Breast epithelium (tissue), 4 donors: ENCODE results near the gene TMEM8B. TPM values are rescaled to one million over a fixed set of nuclear protein-coding genes. Genes with fewer than 3 reads are reported as not detected.

Experiments
- DNase-seq, 2 donors: peaks; one replicate each; pipeline ENCODE4 v3.0.0-alpha.2; 2019; ENCODE audit warnings: low spot score in 2 of 2
- H3K27ac ChIP-seq, 2 donors: fragments of 200-600 bp; sonication (generic) in 1 of 2; one replicate each; pipeline ENCODE4 v1.5.1; 2016 to 2019; ENCODE audit warnings: mild to moderate bottlenecking in 1 of 2
- H3K27me3 ChIP-seq, 2 donors: fragments of 200-600 bp; sonication (generic) in 1 of 2; one replicate each; pipeline versions ENCODE4 v1.5.1 to v1.6.0; 2017 to 2019; ENCODE audit warnings: control low read depth in 1 of 2, mild to moderate bottlenecking in 1 of 2
- H3K36me3 ChIP-seq: fragments of 200-600 bp; one replicate; pipeline ENCODE4 v1.5.1; 2019
- H3K4me1 ChIP-seq, 2 donors: fragments of 200-600 bp; sonication (generic); one replicate each; pipeline ENCODE4 v1.5.1; 2016 to 2019; ENCODE audit warnings: control low read depth in 1 of 2
- H3K4me3 ChIP-seq, 3 donors: fragments of 200-600 bp; sonication (generic); 1 replicate in 2 of 3; 2 replicates in 1 of 3; pipeline ENCODE4 v1.5.1; 2016 to 2019; ENCODE audit warnings: mild to moderate bottlenecking in 3 of 3, moderate library complexity in 2 of 3
- H3K9me3 ChIP-seq, 2 donors: fragments of 200-600 bp; sonication (generic) in 1 of 2; one replicate each; pipeline ENCODE4 v1.5.1; 2016 to 2019; ENCODE audit warnings: control low read depth in 1 of 2
- CTCF ChIP-seq, 3 donors: fragments of 450-650 bp; IDR thresholded peaks; one replicate each; pipeline ENCODE4 v1.5.1; 2016 to 2017; ENCODE audit warnings: antibody characterized with exemption in 3 of 3, mild to moderate bottlenecking in 3 of 3, moderate library complexity in 3 of 3
- POLR2A ChIP-seq: fragments of 450-650 bp; IDR thresholded peaks from one replicate; pipeline ENCODE4 v1.6.1; 2016; ENCODE audit warnings: antibody characterized with exemption, mild to moderate bottlenecking, moderate library complexity
- POLR2AphosphoS5 ChIP-seq, 3 donors: sonication (generic); formaldehyde crosslinking; IDR thresholded peaks; one replicate each; pipeline ENCODE4 v1.6.1; 2017; ENCODE audit warnings: antibody characterized with exemption in 3 of 3
- intact Hi-C: fragments of 100-400 bp; cut with DNase I; formaldehyde crosslinking; loops from one replicate; pipeline ENCODE4 v1.15.1; 2023; ENCODE audit warnings: low total_unique reads
- total RNA-seq, 3 donors: library from RNA; depleted of rRNA; stranded (reverse); fragments of >200 nt; gene quantifications; one replicate each; pipeline ENCODE4 v1.1.0, GENCODE V29; 2016

The TMEM8B gene
- total RNA-seq, 3 donors from 2014 or later = 4.9 to 7.9 (median 6.7) TPM

- intact Hi-C loops = no loop called here
- Histone ChIP-seq H3K4me3 (no peak overlapping the region), H3K4me1 (peaks cover 7% of the 10 kb centered on the region in 2 donors), H3K27me3 (no peaks in the 10 kb centered on the region), H3K9me3 (no peaks in the 10 kb centered on the region), H3K36me3 (no peaks in the 10 kb centered on the region), H3K27ac (no peak overlapping the region)
- TF ChIP-seq CTCF (IDR thresholded peaks at IDR 0.05) (no peak), POLR2AphosphoS5 (IDR thresholded peaks at IDR 0.05) (no peak), POLR2A (no peak)
- no peak for DNase-seq
Measured at GRCh38 chr9:35816708-35817107, 12.3 kb upstream of the TMEM8B start.

- Histone ChIP-seq H3K27me3 (no peaks in the 10 kb centered on the region), H3K27ac (no peak overlapping the region), H3K4me3 (no peak overlapping the region), H3K36me3 (no peaks in the 10 kb centered on the region), H3K9me3 (no peaks in the 10 kb centered on the region), H3K4me1 (peaks cover 7% of the 10 kb centered on the region in 2 donors)
- intact Hi-C loops = no loop called here
- TF ChIP-seq POLR2A = no peak
- TF ChIP-seq POLR2AphosphoS5 (IDR thresholded peaks at IDR 0.05) = no peak
- TF ChIP-seq CTCF (IDR thresholded peaks at IDR 0.05) = no peak
- DNase-seq = no peak
Measured at GRCh38 chr9:35818341-35818740, 10.7 kb upstream of the TMEM8B start.

- no peak overlapping the region for H3K4me3 ChIP-seq
- no peak for TF ChIP-seq POLR2AphosphoS5 (IDR thresholded peaks at IDR 0.05)
- DNase-seq = no peak
- H3K4me1 ChIP-seq = no peaks in the 10 kb centered on the region
- no peaks in the 10 kb centered on the region for H3K27me3 ChIP-seq
- no peaks in the 10 kb centered on the region for H3K36me3 ChIP-seq
- no peak overlapping the region for H3K27ac ChIP-seq
- no peaks in the 10 kb centered on the region for H3K9me3 ChIP-seq
- intact Hi-C loops = no loop called here
Measured at GRCh38 chr9:35820076-35820475, 9.0 kb upstream of the TMEM8B start.

GRCh38 chr9:35822926-35823325, 6.1 kb upstream of the TMEM8B start:
- Histone ChIP-seq H3K9me3 (no peaks in the 10 kb centered on the region), H3K4me3 (no peak overlapping the region), H3K4me1 (no peaks in the 10 kb centered on the region), H3K27ac (no peak overlapping the region), H3K27me3 (no peaks in the 10 kb centered on the region), H3K36me3 (no peaks in the 10 kb centered on the region)
- TF ChIP-seq POLR2A (no peak), POLR2AphosphoS5 (IDR thresholded peaks at IDR 0.05) (no peak), CTCF (IDR thresholded peaks at IDR 0.05) (no peak)
- intact Hi-C loops = no loop called here
- DNase-seq = no peak

GRCh38 chr9:35826071-35826701, 2.8 kb upstream of the TMEM8B start:
- intact Hi-C loops = no loop called here

More at GRCh38 chr9:35826071-35826701, 2.8 kb upstream of the TMEM8B start:
- Histone ChIP-seq H3K27ac (no peak overlapping the region), H3K4me1 (no peaks in the 10 kb centered on the region), H3K9me3 (no peaks in the 10 kb centered on the region), H3K36me3 (no peaks in the 10 kb centered on the region), H3K4me3 (no peak overlapping the region), H3K27me3 (no peaks in the 10 kb centered on the region)
- TF ChIP-seq CTCF (IDR thresholded peaks at IDR 0.05) (peak; percentile 54 to 72 (median 72)), POLR2AphosphoS5 (IDR thresholded peaks at IDR 0.05) (no peak)
- DNase-seq = no peak
